Tibial nerve (tissue), 3 donors: ENCODE results near the gene NDUFA6.

ENCODE experiments used
- POLR2A ChIP-seq, 2 donors: fragments of 450-650 bp; IDR thresholded peaks; one replicate each; pipeline ENCODE4 v1.6.1; 2017; ENCODE audit warnings: antibody characterized with exemption in 2 of 2, mild to moderate bottlenecking in 2 of 2, moderate library complexity in 2 of 2
- TF ChIP-seq, protein P1 (sequence below), 5 experiments: fragments of 200-600 bp in 3 of 5; fragments of 450-650 bp in 2 of 5; sonication (generic) in 3 of 5; IDR thresholded peaks; one replicate each; pipeline ENCODE4 v1.5.1; 2016 to 2019; ENCODE audit warnings: antibody characterized with exemption in 5 of 5, mild to moderate bottlenecking in 3 of 5, moderate library complexity in 2 of 5

DNA sequence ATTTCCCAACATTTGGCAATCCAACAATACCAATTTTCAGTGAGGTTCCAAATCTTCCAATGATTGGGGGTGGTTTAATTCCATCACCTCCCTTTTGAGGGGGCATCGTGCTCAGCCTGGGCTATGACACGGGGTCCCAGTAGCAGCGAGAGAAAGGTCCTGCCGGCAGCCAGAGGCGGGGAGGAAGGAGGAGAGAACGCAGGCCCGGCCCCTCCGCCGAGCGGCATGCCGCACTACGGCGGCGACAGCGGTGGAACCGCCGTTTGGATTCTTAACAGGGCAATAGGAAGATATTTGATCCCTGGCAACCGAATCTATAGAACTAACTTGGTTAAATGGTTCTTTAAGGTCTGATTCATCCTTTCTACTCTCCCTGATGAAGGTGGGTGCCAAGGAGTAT lies 18.3 kb upstream of the NDUFA6 start:
- TF ChIP-seq, protein P1, sequence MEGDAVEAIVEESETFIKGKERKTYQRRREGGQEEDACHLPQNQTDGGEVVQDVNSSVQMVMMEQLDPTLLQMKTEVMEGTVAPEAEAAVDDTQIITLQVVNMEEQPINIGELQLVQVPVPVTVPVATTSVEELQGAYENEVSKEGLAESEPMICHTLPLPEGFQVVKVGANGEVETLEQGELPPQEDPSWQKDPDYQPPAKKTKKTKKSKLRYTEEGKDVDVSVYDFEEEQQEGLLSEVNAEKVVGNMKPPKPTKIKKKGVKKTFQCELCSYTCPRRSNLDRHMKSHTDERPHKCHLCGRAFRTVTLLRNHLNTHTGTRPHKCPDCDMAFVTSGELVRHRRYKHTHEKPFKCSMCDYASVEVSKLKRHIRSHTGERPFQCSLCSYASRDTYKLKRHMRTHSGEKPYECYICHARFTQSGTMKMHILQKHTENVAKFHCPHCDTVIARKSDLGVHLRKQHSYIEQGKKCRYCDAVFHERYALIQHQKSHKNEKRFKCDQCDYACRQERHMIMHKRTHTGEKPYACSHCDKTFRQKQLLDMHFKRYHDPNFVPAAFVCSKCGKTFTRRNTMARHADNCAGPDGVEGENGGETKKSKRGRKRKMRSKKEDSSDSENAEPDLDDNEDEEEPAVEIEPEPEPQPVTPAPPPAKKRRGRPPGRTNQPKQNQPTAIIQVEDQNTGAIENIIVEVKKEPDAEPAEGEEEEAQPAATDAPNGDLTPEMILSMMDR (IDR thresholded peaks at IDR 0.05) = no peak
- no peak for TF ChIP-seq POLR2A (IDR thresholded peaks at IDR 0.05)
